H9 (cell line): ENCODE measurements around the gene CSF1. TPM values are rescaled to one million over a fixed set of nuclear protein-coding genes. Genes with fewer than 3 reads are reported as not detected.

ENCODE experiments used
- DNase-seq: peaks from one replicate; pipeline ENCODE4 v3.0.0-alpha.2; 2017
- H2AFZ ChIP-seq: one replicate; pipeline ENCODE4 v1.6.1; 2013; ENCODE audit warnings: mild to moderate bottlenecking, low read length, control low read depth, moderate library complexity
- H2AK5ac ChIP-seq: 2 replicates; pipeline ENCODE4 v1.6.1; 2013; ENCODE audit warnings: low read length, control low read depth, mixed read lengths; ENCODE audit not compliant: insufficient read length
- H2BK120ac ChIP-seq: one replicate; pipeline ENCODE4 v1.6.1; 2013; ENCODE audit warnings: low read depth, mild to moderate bottlenecking, low read length, control low read depth, inconsistent platforms; ENCODE audit not compliant: poor library complexity, severe bottlenecking
- H2BK12ac ChIP-seq: 2 replicates; pipeline ENCODE4 v1.6.1; 2013; ENCODE audit warnings: low read length, control low read depth, mixed read lengths, low read depth; ENCODE audit not compliant: insufficient read length
- H2BK15ac ChIP-seq: 2 replicates; pipeline ENCODE4 v1.6.1; 2013; ENCODE audit warnings: low read depth, low read length, control low read depth
- H2BK20ac ChIP-seq: one replicate; pipeline ENCODE4 v1.6.1; 2013; ENCODE audit warnings: low read depth, mild to moderate bottlenecking, low read length, control low read depth, inconsistent platforms; ENCODE audit not compliant: poor library complexity, severe bottlenecking
- H2BK5ac ChIP-seq: 2 replicates; pipeline ENCODE4 v1.6.1; 2013; ENCODE audit warnings: low read length, control low read depth, mixed read lengths; ENCODE audit not compliant: insufficient read length
- H3K14ac ChIP-seq: 2 replicates; pipeline ENCODE4 v1.6.1; 2013; ENCODE audit warnings: low read length, control low read depth; ENCODE audit not compliant: insufficient read depth
- H3K18ac ChIP-seq: 2 replicates; pipeline ENCODE4 v1.6.1; 2013; ENCODE audit warnings: low read depth, mild to moderate bottlenecking, mixed read lengths, low read length, control low read depth; ENCODE audit not compliant: insufficient read length
- H3K23ac ChIP-seq: 2 replicates; pipeline ENCODE4 v1.6.1; 2013; ENCODE audit warnings: low read length, control low read depth, mixed read lengths, low read depth; ENCODE audit not compliant: insufficient read length
- H3K23me2 ChIP-seq: 2 replicates; pipeline ENCODE4 v1.6.1; 2013; ENCODE audit warnings: low read depth, mild to moderate bottlenecking, mixed read lengths, low read length, control low read depth; ENCODE audit not compliant: insufficient read length, poor library complexity, severe bottlenecking
- H3K27ac ChIP-seq: 2 replicates; pipeline ENCODE4 v1.5.1; 2013; ENCODE audit warnings: low read length, control low read depth, mixed read lengths, low read depth; ENCODE audit not compliant: insufficient read length
- H3K27me3 ChIP-seq: 2 replicates; pipeline ENCODE4 v1.6.1; 2013; ENCODE audit warnings: low read length, control low read depth, inconsistent platforms; ENCODE audit not compliant: insufficient read depth
- H3K4ac ChIP-seq: 2 replicates; pipeline ENCODE4 v1.6.1; 2013; ENCODE audit warnings: low read depth, mild to moderate bottlenecking, control low read depth, inconsistent platforms, low read length, moderate library complexity
- H3K4me1 ChIP-seq: 2 replicates; pipeline ENCODE4 v1.6.1; 2013; ENCODE audit warnings: low read length, control low read depth, inconsistent platforms; ENCODE audit not compliant: insufficient read depth
- H3K4me2 ChIP-seq: 2 replicates; pipeline ENCODE4 v1.6.1; 2013; ENCODE audit warnings: low read length, control low read depth, mixed read lengths; ENCODE audit not compliant: insufficient read length, insufficient read depth
- H3K56ac ChIP-seq: 2 replicates; pipeline ENCODE4 v1.6.1; 2013; ENCODE audit warnings: low read depth, mild to moderate bottlenecking, mixed read lengths, low read length, control low read depth; ENCODE audit not compliant: insufficient read length
- H3K79me1 ChIP-seq: 2 replicates; pipeline ENCODE4 v1.6.1; 2013; ENCODE audit warnings: low read depth, mild to moderate bottlenecking, moderate library complexity, low read length, control low read depth, inconsistent platforms; ENCODE audit not compliant: insufficient read depth, poor library complexity, severe bottlenecking
- H3K79me2 ChIP-seq: 2 replicates; pipeline ENCODE4 v1.6.1; 2013; ENCODE audit warnings: low read length, control low read depth, inconsistent platforms; ENCODE audit not compliant: insufficient read depth
- H3K9ac ChIP-seq: 2 replicates; pipeline ENCODE4 v1.6.1; 2013; ENCODE audit warnings: low read length, control low read depth, mixed read lengths; ENCODE audit not compliant: insufficient read length; ENCODE audit errors: extremely low read depth
- H3K9me3 ChIP-seq: one replicate; pipeline ENCODE4 v1.6.1; 2013; ENCODE audit warnings: low read depth, low read length, inconsistent platforms; ENCODE audit not compliant: control insufficient read depth
- H3T11ph ChIP-seq: one replicate; pipeline ENCODE4 v1.6.1; 2013; ENCODE audit warnings: mild to moderate bottlenecking, low read length, control low read depth, inconsistent platforms
- H4K20me1 ChIP-seq: one replicate; pipeline ENCODE4 v1.6.1; 2013; ENCODE audit not compliant: control insufficient read depth, insufficient read length, insufficient read depth
- H4K5ac ChIP-seq: 2 replicates; pipeline ENCODE4 v1.6.1; 2013; ENCODE audit warnings: low read depth, mild to moderate bottlenecking, mixed read lengths, low read length, control low read depth; ENCODE audit not compliant: insufficient read length
- H4K8ac ChIP-seq: replicated peaks from 2 replicates; pipeline ENCODE4 v1.6.1; 2013; ENCODE audit warnings: low read length, control low read depth, mixed read lengths, low read depth; ENCODE audit not compliant: insufficient read length
- H4K91ac ChIP-seq: 2 replicates; pipeline ENCODE4 v1.6.1; 2013; ENCODE audit warnings: low read depth, mild to moderate bottlenecking, moderate library complexity, mixed read lengths, low read length, control low read depth; ENCODE audit not compliant: insufficient read length
- H3K27ac Mint-ChIP-seq, 3 experiments: 2 replicates in 2 of 3; 3 replicates in 1 of 3; pipeline ENCODE4 v1.8.0; 2020 to 2021; ENCODE audit warnings: mixed read lengths in 3 of 3, mild to moderate bottlenecking in 1 of 3, moderate library complexity in 1 of 3
- H3K27me3 Mint-ChIP-seq: 2 replicates; pipeline ENCODE4 v1.8.0; 2021; ENCODE audit warnings: low read depth, mild to moderate bottlenecking, moderate library complexity, mixed read lengths
- H3K36me3 Mint-ChIP-seq, 3 experiments: 2 replicates in 2 of 3; 3 replicates in 1 of 3; pipeline ENCODE4 v1.8.0; 2020 to 2021; ENCODE audit warnings: low read depth in 3 of 3, mixed read lengths in 3 of 3; ENCODE audit not compliant: insufficient read depth in 1 of 3
- H3K4me1 Mint-ChIP-seq, 2 experiments: 2 replicates each; pipeline ENCODE4 v1.8.0; 2020; ENCODE audit warnings: mixed read lengths in 2 of 2
- H3K4me3 Mint-ChIP-seq, 2 experiments: 2 replicates in 1 of 2; 3 replicates in 1 of 2; pipeline ENCODE4 v1.8.0; 2020 to 2021; ENCODE audit warnings: mild to moderate bottlenecking in 2 of 2, mixed read lengths in 2 of 2, moderate library complexity in 1 of 2
- H3K9me3 Mint-ChIP-seq, 2 experiments: 2 replicates in 1 of 2; 3 replicates in 1 of 2; pipeline ENCODE4 v1.8.0; 2020; ENCODE audit warnings: mild to moderate bottlenecking in 2 of 2, mixed read lengths in 2 of 2, moderate library complexity in 1 of 2
- CTCF ChIP-seq: fragments of 200-600 bp; sonication (generic); conservative IDR thresholded peaks from 3 replicates; pipeline ENCODE4 v1.8.0; 2021; ENCODE audit warnings: antibody characterized with exemption, mild to moderate bottlenecking
- WGBS: extraction: QIAGEN DNeasy Blood & Tissue Kit; methylation state at CpG from one replicate; pipeline ENCODE4 v1.1.7; 2013; ENCODE audit warnings: missing lambda C conversion rate, low lambda C conversion rate, mixed read lengths; ENCODE audit not compliant: insufficient read length; ENCODE audit errors: extremely low coverage; 5-methylcytosine and 5-hydroxymethylcytosine counted together
- total RNA-seq: library from RNA; stranded (reverse); gene quantifications from 2 replicates; pipeline ENCODE4 v1.2.1, GENCODE V29; 2021

Gene CSF1
- total RNA-seq, 1 experiment from 2014 or later = 2.3 TPM

- no peaks in the 10 kb centered on the region for H3K27me3 ChIP-seq
- H4K8ac ChIP-seq = no peak overlapping the region
- H2BK12ac ChIP-seq = no peak overlapping the region
- H3K79me2 ChIP-seq = no peaks in the 10 kb centered on the region
- H3K4me2 ChIP-seq = no peak overlapping the region
- no peaks in the 10 kb centered on the region for H3K79me1 ChIP-seq
- Mint-ChIP-seq H3K9me3 (no peaks in the 10 kb centered on the region), H3K27me3 (peaks cover 2% of the 10 kb centered on the region), H3K4me1 (peaks cover 4 to 13% of the 10 kb centered on the region in 2 experiments), H3K36me3 (no peaks in the 10 kb centered on the region), H3K4me3 (no peak overlapping the region), H3K27ac (no peak overlapping the region)
- no peak overlapping the region for H3K4ac ChIP-seq
- H3K4me1 ChIP-seq = no peaks in the 10 kb centered on the region
- H2AFZ ChIP-seq = no peak overlapping the region
- H3K56ac ChIP-seq = no peak overlapping the region
- H3T11ph ChIP-seq = no peak overlapping the region
- H2BK5ac ChIP-seq = no peak overlapping the region
- H2BK15ac ChIP-seq = no peak overlapping the region
- no peak overlapping the region for H2BK120ac ChIP-seq
- H3K23me2 ChIP-seq = no peaks in the 10 kb centered on the region
- no peak overlapping the region for H3K18ac ChIP-seq
- H3K27ac ChIP-seq = no peak overlapping the region
- H3K14ac ChIP-seq = no peak overlapping the region
- H2BK20ac ChIP-seq = no peak overlapping the region
- no peaks in the 10 kb centered on the region for H4K20me1 ChIP-seq
- H4K91ac ChIP-seq = no peak overlapping the region
- H4K5ac ChIP-seq = no peak overlapping the region
- H3K9ac ChIP-seq = no peak overlapping the region
- no peak for DNase-seq
- H2AK5ac ChIP-seq = no peak overlapping the region
- no peak overlapping the region for H3K23ac ChIP-seq
- TF ChIP-seq CTCF = no peak
- no peaks in the 10 kb centered on the region for H3K9me3 ChIP-seq
- WGBS = no CpG with 5 or more reads among the region's 8 CpGs
These were observed 66.6 kb downstream of the CSF1 start for GRCh38 chr1:109977225-109977624.
